ENCODE data around the gene MAPKAPK3. TPM values are rescaled to one million over a fixed set of nuclear protein-coding genes. Genes with fewer than 3 reads are reported as not detected.

The MAPKAPK3 gene
- total and polyA plus RNA-seq, 2 of the 8 experiments (the other 6 are each of a cell fraction or from before 2014, with no cell fraction given): 65.4 to 99.8 TPM

- no peaks in the 10 kb centered on the region; a peak in 1 of 7 replicates for H3K27me3 ChIP-seq (replicated peaks in 1 of 4; ENCODE audit: control insufficient read depth in 3 of 4, extremely low read depth in 1 of 4, insufficient read depth in 3 of 4, low read length in 3 of 4)
- H4K8ac ChIP-seq (ENCODE audit: extremely low read depth, insufficient read depth, low read length): no peak overlapping the region
- 88% methylated on average over 8 of the region's 8 CpGs; no CpG with 5 or more reads in 1 of the 2 experiments for WGBS, 2 experiments (ENCODE audit: extremely low coverage in 1 of 2, insufficient coverage in 1 of 2, insufficient read length in 1 of 2, insufficient replicate concordance in 2 of 2, low coverage in 1 of 2, low lambda C conversion rate in 2 of 2, missing lambda C conversion rate in 1 of 2)
- no peak overlapping the region for H2AFZ ChIP-seq (ENCODE audit: low read length)
- H3K4me1 ChIP-seq (replicated peaks in 1 of 4; ENCODE audit: control insufficient read depth in 3 of 4, insufficient read depth in 4 of 4, low read length in 3 of 4): peaks cover 0 to 11% (median 2%) of the 10 kb centered on the region in 4 experiments; a peak in 6 of 7 replicates
- H3K36me3 ChIP-seq (ENCODE audit: control insufficient read depth in 2 of 4, insufficient read depth in 4 of 4, low read length in 3 of 4): no peaks in the 10 kb centered on the region
- H4K20me1 ChIP-seq (replicated peaks in 1 of 2; ENCODE audit: control insufficient read depth in 1 of 2, insufficient read depth in 2 of 2, low read length in 2 of 2): peaks cover 0 to 2% of the 10 kb centered on the region in 2 experiments
- H2BK12ac ChIP-seq (ENCODE audit: low read depth, low read length): no peak overlapping the region
- FAIRE-seq: no peak
- H3K18ac ChIP-seq (ENCODE audit: extremely low read depth, low read length): no peak overlapping the region
- no peak overlapping the region for H3K9ac ChIP-seq (replicated peaks in 1 of 4; ENCODE audit: extremely low read depth in 1 of 4, low read depth in 3 of 4, low read length in 3 of 4)
- no peak overlapping the region for H3K4me2 ChIP-seq (ENCODE audit: insufficient read depth in 1 of 2, low read depth in 2 of 2, low read length in 2 of 2)
- H3K23ac ChIP-seq (ENCODE audit: insufficient read length): no peak overlapping the region
- H3K56ac ChIP-seq (replicated peaks; ENCODE audit: insufficient read length, low read depth, low read length): no peak overlapping the region
- H3K79me1 ChIP-seq (ENCODE audit: low read depth, low read length): no peaks in the 10 kb centered on the region; the same call in 1 of the 2 replicates
- no peak overlapping the region for H3K14ac ChIP-seq (ENCODE audit: insufficient read length)
- CTCF ChIA-PET (ENCODE audit: partially characterized antibody): interaction anchor here (0.6 to 63.8 kb wide), 5 partner anchors 18 to 1025 kb away, joined by 3 to 1262 read pairs (median 3); partner anchors contain the start of genes CISH, DOCK3 and MAPKAPK3
- no peak for DNase-seq (ENCODE audit: low read depth in 1 of 2, low spot score in 2 of 2)
- H3K4ac ChIP-seq (replicated peaks; ENCODE audit: insufficient read length, low read depth, low read length): no peak overlapping the region
- no peak overlapping the region for H2BK20ac ChIP-seq (ENCODE audit: low read length)
- POLR2A ChIA-PET (ENCODE audit: partially characterized antibody): interaction anchor here (1.2 to 1.4 kb wide), 3 partner anchors 11 to 728 kb away, joined by 4 to 5 read pairs (median 4); partner anchors contain the start of gene MANF
- H4K91ac ChIP-seq (replicated peaks; ENCODE audit: insufficient read length, low read length): no peak overlapping the region
- no peak overlapping the region; the same call in 1 of the 2 replicates for H2BK15ac ChIP-seq (ENCODE audit: low read length)
- no peaks in the 10 kb centered on the region for H3K9me3 ChIP-seq (ENCODE audit: insufficient read depth in 2 of 2, low read depth in 1 of 2, low read length in 1 of 2)
- no peaks in the 10 kb centered on the region for H3K79me2 ChIP-seq (ENCODE audit: control insufficient read depth in 1 of 2, insufficient read depth in 2 of 2, low read length in 2 of 2)
- no peaks in the 10 kb centered on the region for H3K23me2 ChIP-seq (ENCODE audit: low read depth, low read length)
- H2BK5ac ChIP-seq (ENCODE audit: low read depth, low read length): no peak overlapping the region
- no peak overlapping the region for H4K5ac ChIP-seq (ENCODE audit: insufficient read length, low read depth, low read length)
- no peak overlapping the region for H3K27ac ChIP-seq (ENCODE audit: low read depth, low read length)
- H3K4me3 ChIP-seq (ENCODE audit: extremely low read depth in 1 of 4, insufficient read depth in 2 of 4, low read depth in 3 of 4, low read length in 4 of 4): no peak overlapping the region
- no peak overlapping the region for H2BK120ac ChIP-seq (replicated peaks; ENCODE audit: low read depth, low read length)
- no peak overlapping the region for H2AK5ac ChIP-seq (ENCODE audit: low read depth, low read length)
- TF ChIP-seq SIN3A (conservative IDR thresholded peaks at IDR 0.05 in 1 of 2, IDR thresholded peaks at IDR 0.05 in 1 of 2; ENCODE audit: low read depth in 1 of 2, low read length in 2 of 2) (no peak), CHD1 (IDR thresholded peaks at IDR 0.05; ENCODE audit: low read depth, low read length) (no peak), JUND (IDR thresholded peaks at IDR 0.05; ENCODE audit: low read length) (no peak), KDM1A (IDR thresholded peaks at IDR 0.05; ENCODE audit: borderline replicate concordance, low read length) (no peak), PHF8 (conservative IDR thresholded peaks at IDR 0.05; ENCODE audit: low read depth, low read length) (no peak), POLR2AphosphoS5 (IDR thresholded peaks at IDR 0.05; ENCODE audit: low read depth, low read length) (no peak), ATF2 (IDR thresholded peaks at IDR 0.05; ENCODE audit: low read length) (no peak), CREB1 (IDR thresholded peaks at IDR 0.05) (no peak), SP4 (IDR thresholded peaks at IDR 0.05; ENCODE audit: low read length) (no peak), E2F6 (IDR thresholded peaks at IDR 0.05) (no peak)
Observed at GRCh38 chr3:50656417-50657195, 39.7 kb downstream of the MAPKAPK3 start.
